ENCODE results near the gene SLC18A3. TPM values are rescaled to one million over a fixed set of nuclear protein-coding genes. Genes with fewer than 3 reads are reported as not detected.

The SLC18A3 gene
- total RNA-seq, 1 donor from 2014 or later: 17.9 TPM

- Mint-ChIP-seq H3K4me1 (peaks cover 1% of the 10 kb centered on the region), H3K27me3 (ENCODE audit: low read depth) (peaks cover 3% of the 10 kb centered on the region), H3K36me3 (ENCODE audit: low read depth) (peaks cover 12% of the 10 kb centered on the region), H3K27ac (ENCODE audit: unreplicated experiment) (no peak overlapping the region), H3K4me3 (no peak overlapping the region), H3K9me3 (peaks cover 7% of the 10 kb centered on the region)
- TF ChIP-seq, protein P1, sequence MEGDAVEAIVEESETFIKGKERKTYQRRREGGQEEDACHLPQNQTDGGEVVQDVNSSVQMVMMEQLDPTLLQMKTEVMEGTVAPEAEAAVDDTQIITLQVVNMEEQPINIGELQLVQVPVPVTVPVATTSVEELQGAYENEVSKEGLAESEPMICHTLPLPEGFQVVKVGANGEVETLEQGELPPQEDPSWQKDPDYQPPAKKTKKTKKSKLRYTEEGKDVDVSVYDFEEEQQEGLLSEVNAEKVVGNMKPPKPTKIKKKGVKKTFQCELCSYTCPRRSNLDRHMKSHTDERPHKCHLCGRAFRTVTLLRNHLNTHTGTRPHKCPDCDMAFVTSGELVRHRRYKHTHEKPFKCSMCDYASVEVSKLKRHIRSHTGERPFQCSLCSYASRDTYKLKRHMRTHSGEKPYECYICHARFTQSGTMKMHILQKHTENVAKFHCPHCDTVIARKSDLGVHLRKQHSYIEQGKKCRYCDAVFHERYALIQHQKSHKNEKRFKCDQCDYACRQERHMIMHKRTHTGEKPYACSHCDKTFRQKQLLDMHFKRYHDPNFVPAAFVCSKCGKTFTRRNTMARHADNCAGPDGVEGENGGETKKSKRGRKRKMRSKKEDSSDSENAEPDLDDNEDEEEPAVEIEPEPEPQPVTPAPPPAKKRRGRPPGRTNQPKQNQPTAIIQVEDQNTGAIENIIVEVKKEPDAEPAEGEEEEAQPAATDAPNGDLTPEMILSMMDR (conservative IDR thresholded peaks at IDR 0.05): no peak
- no peak for DNase-seq (ENCODE audit: low read depth, low spot score)
Measured at GRCh38 chr10:49655099-49655498, 45.0 kb downstream of the SLC18A3 start.

- no peak for DNase-seq (ENCODE audit: low read depth, low spot score)
- Mint-ChIP-seq H3K9me3 (peaks cover 7% of the 10 kb centered on the region), H3K27ac (ENCODE audit: unreplicated experiment) (no peak overlapping the region), H3K27me3 (ENCODE audit: low read depth) (peaks cover 8% of the 10 kb centered on the region), H3K4me1 (no peaks in the 10 kb centered on the region), H3K36me3 (ENCODE audit: low read depth) (peaks cover 12% of the 10 kb centered on the region), H3K4me3 (no peak overlapping the region)
- TF ChIP-seq, protein P1 (conservative IDR thresholded peaks at IDR 0.05): no peak
Measured at GRCh38 chr10:49656845-49657493, 46.9 kb downstream of the SLC18A3 start.

DNA sequence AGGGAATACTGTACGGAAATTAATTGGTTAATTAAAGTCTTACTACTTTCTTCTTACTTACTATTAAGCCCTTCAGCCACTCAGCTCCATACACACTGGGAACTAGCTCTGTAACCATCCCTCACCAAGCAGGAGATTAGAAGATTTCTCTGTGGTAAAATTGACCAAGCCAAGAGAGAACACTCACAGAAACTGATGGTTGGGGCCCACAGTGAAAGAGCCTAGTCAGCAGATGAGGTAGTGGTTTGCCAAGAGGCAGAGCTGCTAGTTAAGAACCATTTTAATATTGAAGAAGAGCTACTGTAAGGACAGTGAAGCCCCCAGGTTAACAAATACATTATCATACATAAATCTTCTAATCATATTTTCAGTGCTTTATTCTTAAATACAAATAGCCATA is 47.5 kb downstream of the SLC18A3 start:
- Mint-ChIP-seq H3K9me3 (peaks cover 7% of the 10 kb centered on the region), H3K27ac (ENCODE audit: unreplicated experiment) (no peak overlapping the region), H3K27me3 (ENCODE audit: low read depth) (peaks cover 8% of the 10 kb centered on the region), H3K4me1 (no peaks in the 10 kb centered on the region), H3K4me3 (no peak overlapping the region), H3K36me3 (ENCODE audit: low read depth) (peaks cover 12% of the 10 kb centered on the region)
- DNase-seq (ENCODE audit: low read depth, low spot score): no peak
- TF ChIP-seq, protein P1 (conservative IDR thresholded peaks at IDR 0.05): no peak

- Mint-ChIP-seq H3K27me3 (ENCODE audit: low read depth) (peaks cover 8% of the 10 kb centered on the region), H3K4me1 (no peaks in the 10 kb centered on the region), H3K9me3 (peaks cover 7% of the 10 kb centered on the region), H3K4me3 (no peak overlapping the region), H3K36me3 (ENCODE audit: low read depth) (peaks cover 12% of the 10 kb centered on the region), H3K27ac (ENCODE audit: unreplicated experiment) (no peak overlapping the region)
- TF ChIP-seq, protein P1 (conservative IDR thresholded peaks at IDR 0.05): no peak
- no peak for DNase-seq (ENCODE audit: low read depth, low spot score)
Measured at GRCh38 chr10:49661140-49661856, 51.2 kb downstream of the SLC18A3 start.

Other genes starting within 250 kb of the SLC18A3 start
- gene DRGX, start 214.2 kb upstream of the SLC18A3 start, total RNA-seq: 0.18 and 0.19 TPM in 2 replicates
- 19.7 and 23.0 TPM in 2 replicates for gene ERCC6, start 71.2 kb upstream of the SLC18A3 start, total RNA-seq
- gene CHAT, start 3.7 kb downstream of the SLC18A3 start, total RNA-seq: 2.7 and 3.3 TPM in 2 replicates
- 0.14 TPM in 1 of 2 replicates, not detected in the other for gene C10orf53, start 69.3 kb downstream of the SLC18A3 start, total RNA-seq
- 10.1 and 10.6 TPM in 2 replicates for gene OGDHL, start 152.0 kb downstream of the SLC18A3 start, total RNA-seq